Measurements from ENCODE around the gene TPCN2.
"Not testable (repeated sequence)": the region's sequence is repeated elsewhere in the genome, so short reads cannot be mapped to it uniquely, and the experiment has no call there.

TPCN2 gene

GRCh38 chr11:69134182-69134581, 85.5 kb downstream of the TPCN2 start:
- DNase-seq: not testable (repeated sequence)

GRCh38 chr11:69134957-69135356, 86.2 kb downstream of the TPCN2 start:
- DNase-seq: no peak

- no peak for DNase-seq
These were observed 87.0 kb downstream of the TPCN2 start for GRCh38 chr11:69135420-69136363.

- DNase-seq: no peak
These were observed 87.7 kb downstream of the TPCN2 start for GRCh38 chr11:69136471-69136870.

GRCh38 chr11:69137151-69137844, 88.6 kb downstream of the TPCN2 start:
- no peak for DNase-seq

- no peak for DNase-seq
These were observed 89.5 kb downstream of the TPCN2 start for GRCh38 chr11:69138265-69138664.

- DNase-seq: not testable (repeated sequence)
These were observed 91.4 kb downstream of the TPCN2 start for GRCh38 chr11:69140161-69140560.

GRCh38 chr11:69140635-69141034, 91.9 kb downstream of the TPCN2 start:
- no peak for DNase-seq

- DNase-seq: no peak
These were observed 93.0 kb downstream of the TPCN2 start for GRCh38 chr11:69141742-69142141.

GRCh38 chr11:69142895-69143294, 94.2 kb downstream of the TPCN2 start:
- DNase-seq: no peak

GRCh38 chr11:69144316-69145049, 95.8 kb downstream of the TPCN2 start:
- no peak for DNase-seq

GRCh38 chr11:69145050-69145380, 96.3 kb downstream of the TPCN2 start:
- no peak for DNase-seq

GRCh38 chr11:69148377-69148762, 99.6 kb downstream of the TPCN2 start:
- DNase-seq: no peak

- DNase-seq: no peak
These were observed 100.1 kb downstream of the TPCN2 start for GRCh38 chr11:69148806-69149205.

- not testable (repeated sequence) for DNase-seq
These were observed 100.8 kb downstream of the TPCN2 start for GRCh38 chr11:69149338-69150045.

- no peak for DNase-seq
These were observed 101.4 kb downstream of the TPCN2 start for GRCh38 chr11:69150175-69150574.

GRCh38 chr11:69151836-69152235, 103.1 kb downstream of the TPCN2 start:
- DNase-seq: no peak

- no peak for DNase-seq
These were observed 104.1 kb downstream of the TPCN2 start for GRCh38 chr11:69152733-69153421.

- DNase-seq: no peak
These were observed 104.9 kb downstream of the TPCN2 start for GRCh38 chr11:69153661-69154060.

GRCh38 chr11:69154211-69154913, 105.6 kb downstream of the TPCN2 start:
- no peak for DNase-seq

- no peak for DNase-seq
These were observed 106.2 kb downstream of the TPCN2 start for GRCh38 chr11:69154938-69155301.
